Occipital lobe (tissue), 2 donors: ENCODE results near the gene MOB3B. TPM values are rescaled to one million over a fixed set of nuclear protein-coding genes. Genes with fewer than 3 reads are reported as not detected.
"Not testable (repeated sequence)": the region's sequence is repeated elsewhere in the genome, so short reads cannot be mapped to it uniquely, and the experiment has no call there.

Source experiments
- DNase-seq: peaks from one replicate; lab custom pipeline; 2025; lab: John Stamatoyannopoulos, UW
- total RNA-seq: library from RNA; depleted of rRNA; stranded (reverse); fragments of >200 nt; gene quantifications from one replicate; pipeline ENCODE4 v1.2.3, GENCODE V29; 2014

The MOB3B gene
- total RNA-seq, 1 donor from 2014 or later = 6.2 TPM

DNA sequence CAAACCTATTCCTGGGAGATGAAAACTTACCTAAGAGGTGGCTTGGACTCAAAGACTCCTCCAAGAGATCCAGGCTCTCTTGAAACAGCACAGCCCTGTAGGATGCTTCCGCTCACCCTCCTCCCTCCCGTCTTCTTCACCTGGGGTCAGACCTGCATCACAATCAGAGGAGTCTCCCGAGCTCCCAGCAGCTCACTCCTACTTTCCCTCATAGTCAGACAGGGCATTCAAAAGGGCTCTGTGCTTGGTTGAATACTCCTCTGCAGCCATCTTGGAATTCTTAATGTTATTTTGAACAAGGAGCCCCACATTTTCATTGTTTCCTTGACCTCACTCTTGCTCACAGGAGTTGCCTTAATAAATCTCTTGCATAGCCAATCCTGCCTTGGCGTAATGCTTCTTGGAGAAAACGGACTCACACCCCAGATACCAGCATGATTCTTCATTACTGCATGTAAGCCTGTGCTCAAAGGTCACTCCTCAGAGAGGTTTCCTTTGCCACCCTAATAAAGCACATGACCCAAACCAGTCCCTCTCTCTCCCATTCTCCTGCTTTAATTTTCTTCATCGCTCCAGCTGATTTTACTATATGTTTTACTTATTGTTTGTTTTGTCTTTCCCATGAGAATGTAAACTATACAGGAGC, 52.6 kb downstream of the MOB3B start:
- no peak for DNase-seq

DNA sequence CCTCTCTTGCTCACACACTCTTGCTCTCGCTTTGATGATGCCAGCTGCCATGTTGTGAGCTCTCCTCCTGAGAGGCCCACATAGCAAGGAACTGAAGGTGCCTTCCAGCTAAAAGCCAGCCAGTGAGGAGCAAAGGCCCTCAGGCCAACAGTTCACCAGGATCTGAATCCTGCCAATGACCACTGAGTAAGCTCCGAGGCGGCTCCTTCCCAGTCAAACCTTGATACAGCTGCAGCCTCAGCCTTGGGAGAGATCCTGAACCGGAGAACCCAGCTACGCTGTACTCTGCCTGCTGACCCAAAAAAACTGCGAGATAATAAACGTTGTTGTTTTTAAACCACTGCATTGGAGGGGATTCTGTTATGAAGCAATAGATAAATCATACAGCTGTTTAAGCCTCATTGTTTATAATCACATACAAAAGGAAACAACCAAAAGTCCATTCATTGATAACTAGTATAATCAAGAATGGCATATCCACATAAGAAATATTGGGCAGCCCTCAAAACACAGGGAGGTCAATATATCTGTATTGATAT, 54.5 kb downstream of the MOB3B start:
- DNase-seq = no peak

DNA sequence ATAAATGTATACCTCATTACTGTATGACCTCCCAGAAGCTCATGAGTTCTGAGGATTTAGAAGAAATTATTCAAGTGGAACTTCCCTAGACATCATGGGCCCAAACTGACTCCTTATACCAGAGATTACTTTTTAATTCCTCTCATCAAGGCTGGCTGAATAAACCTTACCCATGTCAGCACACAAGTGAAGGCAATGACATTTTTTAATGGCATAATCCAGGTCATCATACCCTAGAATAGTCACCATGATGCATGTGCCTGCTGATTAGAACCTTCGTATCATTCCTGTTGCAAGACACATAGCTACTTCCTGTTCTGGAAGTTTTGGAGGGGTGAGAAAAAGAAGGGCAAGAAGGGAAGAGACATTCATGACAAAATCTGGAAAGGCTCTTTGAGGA, 55.3 kb downstream of the MOB3B start:
- DNase-seq = no peak

DNA sequence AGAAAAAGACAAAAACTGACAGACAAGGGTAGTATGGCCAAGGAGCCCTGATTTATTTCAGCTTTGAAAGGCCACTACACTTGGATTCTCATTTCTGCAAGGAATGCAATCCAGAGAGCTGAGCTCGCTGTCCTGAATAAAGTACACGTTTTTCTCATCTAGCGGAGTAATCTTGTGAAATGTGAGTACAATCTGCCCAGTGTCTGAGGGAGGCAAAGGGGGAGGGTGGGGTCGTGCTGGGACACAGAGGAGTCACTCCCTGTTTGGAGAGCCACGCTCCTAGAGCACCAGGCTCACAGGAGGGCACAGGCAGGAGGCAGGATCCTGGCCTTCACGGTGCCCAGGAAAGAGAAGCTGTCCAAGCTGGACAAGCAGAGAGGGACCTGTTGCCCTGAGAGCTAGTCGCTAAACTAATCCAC, 56.5 kb downstream of the MOB3B start:
- no peak for DNase-seq

DNA sequence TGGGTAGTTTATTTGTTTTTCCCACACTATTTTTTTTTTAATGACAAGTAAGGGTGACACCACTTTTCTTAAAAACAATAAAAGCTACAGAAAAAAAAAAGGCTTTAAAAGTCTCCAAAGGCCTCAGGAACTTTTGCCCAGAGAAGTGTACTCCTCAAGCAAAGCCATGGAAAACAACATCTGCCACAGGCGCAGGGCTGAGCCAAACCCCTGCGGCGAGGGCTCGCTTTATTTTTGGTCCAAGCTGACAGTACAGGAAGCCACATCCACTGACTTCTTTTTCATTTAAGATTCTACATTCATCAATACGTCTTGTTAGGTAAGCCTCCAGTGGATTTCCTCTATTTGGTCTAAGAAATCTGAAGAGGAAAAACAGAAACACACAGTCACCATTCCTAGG, 57.4 kb downstream of the MOB3B start:
- DNase-seq = no peak

DNA sequence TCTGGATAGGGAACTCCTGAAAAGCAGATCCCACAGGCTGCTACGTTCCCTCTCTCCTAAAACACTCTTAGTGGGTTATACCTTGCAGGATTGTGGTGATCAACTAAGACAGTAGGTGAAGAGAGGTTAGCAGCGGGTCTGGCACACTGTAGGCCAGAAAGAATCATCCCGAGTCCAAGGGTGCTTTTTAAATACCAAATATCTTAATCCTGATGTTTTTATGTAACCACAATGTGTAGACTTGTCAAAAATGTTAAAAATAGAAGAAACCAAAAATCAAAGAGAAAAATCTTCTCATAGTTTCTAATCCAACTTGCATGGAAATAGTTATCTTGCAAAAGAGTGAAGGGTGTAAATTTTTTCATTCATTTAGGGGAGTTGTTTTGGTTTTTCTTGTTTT, 57.8 kb downstream of the MOB3B start:
- DNase-seq = no peak

DNA sequence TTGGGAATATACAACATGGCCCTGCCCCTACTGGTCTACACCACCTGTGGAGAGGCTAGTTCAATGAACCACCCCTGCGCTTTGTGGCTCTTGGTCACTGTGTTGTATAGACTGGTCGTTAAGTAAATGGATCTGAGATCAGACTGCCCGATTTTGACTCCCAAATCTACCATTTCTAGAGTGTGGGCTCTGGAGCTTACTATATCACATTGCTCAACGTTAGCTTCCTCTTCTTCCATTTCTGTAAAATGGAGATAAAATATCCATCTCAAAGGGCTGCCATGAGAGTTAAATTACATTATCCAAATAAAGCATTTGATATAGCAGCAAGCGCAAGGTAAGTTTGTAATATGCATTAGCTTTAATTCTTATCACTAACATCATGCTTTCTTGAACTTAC, 58.2 kb downstream of the MOB3B start:
- DNase-seq = no peak

DNA sequence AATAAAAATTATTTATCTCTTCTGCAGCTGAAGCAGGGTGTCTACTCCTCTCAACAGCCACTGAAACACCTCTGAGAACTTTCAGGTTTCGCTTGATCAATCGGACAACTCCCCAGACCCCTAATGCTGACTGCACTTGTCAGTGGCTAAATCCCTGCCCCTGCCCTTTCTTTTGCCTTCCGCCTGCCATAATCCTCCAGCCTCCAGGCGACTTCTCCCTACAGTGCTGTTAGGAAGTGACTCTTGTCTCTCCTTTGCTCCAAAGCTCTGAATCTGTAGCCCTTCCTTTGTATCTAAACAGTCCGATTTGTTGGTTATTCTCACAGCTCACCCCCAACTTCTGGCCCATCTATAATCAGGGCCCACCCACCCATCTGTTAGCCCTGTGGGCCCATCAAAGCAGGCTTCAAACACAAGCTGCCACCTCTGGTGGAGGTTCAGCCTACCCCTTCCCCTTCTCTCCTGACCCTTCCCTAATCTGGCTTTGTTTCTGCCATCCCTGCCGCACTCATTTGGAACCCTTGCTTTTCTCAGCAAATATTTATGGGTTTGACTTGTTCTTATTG, 59.2 kb downstream of the MOB3B start:
- no peak for DNase-seq

DNA sequence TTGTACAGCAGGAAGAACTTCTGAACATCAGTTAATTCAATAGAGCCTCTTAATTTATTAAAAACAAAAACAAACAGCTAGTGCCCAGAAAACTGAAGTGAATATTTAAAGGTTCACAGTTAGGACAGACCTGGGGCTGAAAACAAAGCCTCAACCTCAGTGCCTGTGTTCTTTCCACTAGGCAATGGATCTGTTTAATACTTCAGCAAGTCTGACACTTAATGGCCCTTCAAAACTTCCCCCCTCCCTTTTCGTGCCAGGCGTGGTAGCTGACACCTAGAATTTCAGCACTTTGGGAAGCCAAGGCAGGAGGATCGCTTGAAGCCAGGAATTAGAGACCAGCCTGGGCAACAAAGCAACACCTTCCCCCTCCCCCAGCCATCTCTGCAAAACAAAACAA, 60.1 kb downstream of the MOB3B start:
- DNase-seq = no peak

DNA sequence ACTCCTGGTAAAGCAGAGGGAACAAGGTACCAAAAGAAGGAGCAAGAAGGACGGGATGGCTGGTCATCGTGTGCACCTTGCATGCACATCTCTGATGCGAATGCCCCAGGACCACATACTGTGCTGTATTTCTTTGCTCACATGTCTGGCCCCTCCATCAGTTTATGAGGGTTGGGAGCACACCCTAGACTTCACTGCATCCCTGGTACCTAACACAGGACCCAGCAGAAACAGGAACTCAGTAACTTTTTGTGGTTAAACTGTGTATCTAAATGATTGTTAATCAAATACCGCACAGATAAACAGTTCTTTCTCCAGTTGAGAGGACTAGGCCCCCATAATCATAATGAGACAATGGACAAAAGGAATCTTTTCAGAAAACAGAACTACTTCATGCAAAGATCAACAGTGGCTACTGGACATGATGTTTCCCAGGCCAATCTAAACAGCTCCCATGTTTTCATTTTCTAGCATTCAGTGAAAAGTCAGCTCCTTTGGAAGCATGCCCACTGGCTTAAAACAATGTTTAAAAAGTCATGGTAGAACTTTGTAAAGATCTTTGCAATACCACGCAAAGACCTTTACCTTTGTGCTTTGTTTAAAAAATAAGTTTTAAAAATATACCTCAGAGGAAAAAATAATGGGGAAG, 61.0 kb downstream of the MOB3B start:
- no peak for DNase-seq

DNA sequence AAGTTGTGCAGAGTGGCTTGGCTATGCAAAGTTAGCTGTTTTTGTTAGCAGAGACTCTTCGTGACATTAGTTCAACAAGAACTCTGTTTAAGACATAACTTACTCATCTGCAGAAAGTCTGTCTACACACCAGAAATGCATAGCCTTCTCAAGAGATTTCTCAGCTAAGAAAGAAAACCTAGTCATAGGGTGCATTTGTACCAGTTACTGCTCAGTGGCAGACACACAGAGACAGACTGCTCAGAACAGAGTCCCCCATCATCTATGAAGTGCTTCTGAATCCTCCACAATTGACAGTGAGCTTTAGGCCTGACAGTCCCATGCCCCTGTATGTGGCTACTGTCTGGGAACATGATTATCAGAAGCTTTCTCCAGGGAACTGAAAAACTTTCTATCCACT, 61.6 kb downstream of the MOB3B start:
- no peak for DNase-seq

DNA sequence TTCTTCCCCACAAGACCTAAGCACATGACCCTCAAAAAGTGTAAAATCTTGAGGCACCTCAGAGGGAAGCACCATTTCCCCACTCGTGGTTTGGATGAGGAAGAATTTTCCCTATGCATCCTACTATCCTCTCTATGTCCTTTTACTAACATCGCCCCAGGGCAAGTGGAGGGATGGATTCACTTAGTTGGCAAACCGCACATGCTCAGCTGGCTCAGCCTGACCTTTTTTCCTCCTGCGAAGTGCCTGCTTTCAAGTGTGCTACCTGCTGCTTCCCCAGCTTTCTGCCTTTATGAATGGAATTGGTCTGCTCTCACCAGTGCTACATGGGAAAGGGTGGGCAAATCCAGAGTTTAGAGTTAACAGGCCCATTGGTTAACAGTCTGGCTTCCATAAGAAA, 62.1 kb downstream of the MOB3B start:
- DNase-seq = no peak

DNA sequence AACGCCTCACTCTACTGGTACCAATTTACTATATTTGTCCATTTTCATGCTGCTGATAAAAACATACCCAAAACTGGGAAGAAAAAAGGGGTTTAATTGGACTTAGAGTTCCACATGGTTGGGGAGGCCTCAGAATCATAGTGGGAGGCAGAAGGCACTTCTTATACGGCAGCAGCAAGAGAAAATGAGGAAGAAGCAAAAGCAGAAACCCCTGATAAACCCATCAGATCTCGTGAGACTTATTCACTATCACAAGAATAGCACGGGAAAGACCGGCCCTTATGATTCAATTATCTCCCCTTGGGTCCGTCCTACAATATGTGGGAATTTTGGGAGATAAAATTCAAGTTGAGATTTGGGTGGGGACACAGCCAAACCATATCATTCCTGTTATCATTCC, 63.1 kb downstream of the MOB3B start:
- not testable (repeated sequence) for DNase-seq

DNA sequence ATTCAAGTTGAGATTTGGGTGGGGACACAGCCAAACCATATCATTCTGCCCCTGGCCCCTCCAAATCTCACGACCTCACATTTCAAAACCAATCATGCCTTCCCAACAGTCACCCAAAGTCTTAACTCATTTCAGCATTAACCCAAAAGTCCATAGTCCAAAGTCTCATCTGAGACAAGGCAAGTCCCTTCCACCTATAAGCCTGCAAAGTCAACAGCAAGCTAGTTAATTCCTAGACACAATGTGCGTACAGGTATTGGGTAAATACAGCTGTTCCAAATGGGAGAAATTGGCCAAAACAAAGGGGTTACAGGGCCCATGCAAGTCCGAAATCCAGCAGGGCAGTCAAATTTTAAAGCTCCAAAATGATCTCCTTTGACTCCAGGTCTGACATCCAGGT, 64.7 kb downstream of the MOB3B start:
- DNase-seq = not testable (repeated sequence)

DNA sequence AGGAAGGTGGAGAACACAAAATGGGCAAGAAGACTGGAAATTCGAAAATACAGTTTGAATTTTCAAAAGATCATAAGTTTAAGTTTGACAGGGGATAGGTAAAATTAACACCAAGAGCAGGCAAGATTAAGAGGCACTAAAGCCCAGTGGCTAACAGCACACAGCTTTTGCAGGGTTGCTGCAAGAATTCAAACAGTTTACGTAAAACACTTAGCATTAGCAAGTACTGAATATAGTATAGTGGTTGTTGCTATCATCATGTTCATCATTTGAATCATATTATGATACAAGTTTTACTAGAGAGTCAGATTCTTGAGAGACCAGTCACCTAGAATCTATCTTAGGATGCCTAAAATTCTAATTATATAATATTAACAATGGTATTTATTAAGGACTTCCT, 66.8 kb downstream of the MOB3B start:
- DNase-seq = no peak

DNA sequence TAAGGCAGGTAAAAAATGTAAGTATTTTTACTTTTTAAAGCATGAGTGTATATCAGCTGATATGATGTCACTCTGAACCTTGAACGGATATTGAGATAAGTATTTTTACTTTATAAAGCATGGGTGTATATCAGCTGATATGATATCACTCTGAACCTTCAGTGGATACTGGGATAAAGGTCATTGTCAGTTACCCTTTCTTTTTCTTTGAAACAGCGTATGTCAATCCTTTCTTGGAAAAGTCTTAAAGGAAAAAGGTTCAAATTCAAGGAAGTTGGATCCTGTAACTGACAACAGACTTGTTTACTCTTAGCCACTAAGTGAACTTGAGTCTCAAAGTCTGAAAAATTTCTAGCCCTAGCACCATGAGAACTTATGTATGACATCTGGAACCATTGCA, 67.2 kb downstream of the MOB3B start:
- DNase-seq = no peak

DNA sequence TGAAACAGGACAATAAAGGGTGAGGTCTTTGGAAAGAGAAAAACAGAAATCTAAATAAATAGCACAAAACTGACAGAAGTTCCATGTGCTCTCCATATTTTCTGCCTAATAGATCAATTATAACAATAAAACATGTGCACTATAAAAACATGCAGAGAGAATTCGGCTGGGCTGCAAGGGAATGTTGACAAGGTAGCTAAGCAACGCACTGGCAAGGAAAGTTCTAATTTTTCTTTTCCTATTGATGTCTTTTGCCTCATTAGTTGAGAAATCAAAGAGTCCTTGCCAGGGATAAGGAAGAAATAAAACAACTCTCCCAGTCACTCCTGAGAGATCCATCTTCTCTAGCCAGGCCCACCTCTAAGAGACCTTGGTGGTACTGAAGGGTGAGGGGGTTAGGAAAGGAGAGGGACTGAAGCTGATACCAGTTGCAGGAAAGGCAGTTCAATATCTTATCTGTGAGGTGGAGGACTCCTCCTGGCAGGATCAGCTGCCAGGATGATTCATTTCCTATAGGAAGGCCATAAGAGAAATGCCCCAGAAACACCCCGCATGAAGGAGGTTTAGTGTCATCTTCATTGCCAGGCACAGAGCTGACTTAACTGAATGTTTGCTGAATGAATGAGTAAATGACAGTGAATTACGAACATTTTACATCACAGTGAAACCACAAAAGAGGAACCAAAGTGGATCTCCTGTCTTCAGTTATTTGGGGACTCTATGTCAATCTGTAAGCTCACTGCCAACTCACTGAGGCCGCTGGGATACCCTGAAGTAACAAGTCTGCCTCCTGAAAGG, 69.2 kb downstream of the MOB3B start:
- DNase-seq = no peak

DNA sequence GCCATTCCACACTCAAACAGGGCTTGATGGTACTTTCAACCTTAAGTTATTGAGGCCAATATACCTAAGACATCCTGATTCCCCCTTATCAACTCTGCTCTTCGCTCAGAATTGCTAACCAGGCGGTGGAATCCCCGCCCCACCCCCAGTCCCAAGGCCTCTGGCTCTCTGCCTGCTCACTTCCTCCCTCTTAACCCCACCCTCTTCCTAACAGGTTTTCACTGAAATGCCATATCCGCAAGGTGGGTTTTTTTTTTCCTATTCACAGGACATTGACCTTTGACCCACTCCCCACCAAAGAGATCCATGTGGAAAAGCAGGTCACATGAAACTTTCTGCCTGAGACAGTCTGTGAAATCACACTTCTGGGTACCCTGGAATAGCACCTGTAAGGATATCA, 72.2 kb downstream of the MOB3B start:
- DNase-seq = no peak

DNA sequence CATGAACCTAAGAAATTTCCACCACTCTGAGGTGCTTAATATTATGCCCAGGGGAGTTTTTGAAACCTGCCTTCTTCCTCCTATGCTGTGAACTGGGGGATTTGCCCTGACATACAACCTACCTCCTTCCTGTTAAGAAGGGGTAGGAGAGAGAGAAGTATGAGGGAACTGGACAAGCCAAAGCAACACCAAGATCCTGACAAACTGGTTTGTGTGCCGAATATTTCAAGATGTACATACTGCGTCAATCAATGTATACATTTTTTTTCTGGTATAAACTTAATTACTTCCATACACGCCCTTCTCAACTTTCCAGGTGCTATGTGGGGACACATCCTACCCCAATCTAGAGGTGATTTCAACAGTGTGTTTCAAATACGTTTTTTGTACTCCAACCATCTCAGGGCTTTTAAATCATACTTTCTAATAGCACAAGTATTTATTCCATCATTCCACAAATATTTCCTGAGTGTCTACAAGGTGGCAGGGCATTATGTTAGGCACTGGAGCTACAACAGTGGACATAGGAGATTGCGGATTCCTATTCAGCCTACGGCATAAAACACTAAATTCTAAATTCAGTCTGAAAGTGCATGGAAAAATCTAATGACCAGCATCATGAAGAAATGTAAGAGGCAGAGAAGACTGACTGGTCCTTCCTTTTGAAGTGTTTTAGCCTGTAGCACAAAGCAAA, 75.6 kb downstream of the MOB3B start:
- no peak for DNase-seq

DNA sequence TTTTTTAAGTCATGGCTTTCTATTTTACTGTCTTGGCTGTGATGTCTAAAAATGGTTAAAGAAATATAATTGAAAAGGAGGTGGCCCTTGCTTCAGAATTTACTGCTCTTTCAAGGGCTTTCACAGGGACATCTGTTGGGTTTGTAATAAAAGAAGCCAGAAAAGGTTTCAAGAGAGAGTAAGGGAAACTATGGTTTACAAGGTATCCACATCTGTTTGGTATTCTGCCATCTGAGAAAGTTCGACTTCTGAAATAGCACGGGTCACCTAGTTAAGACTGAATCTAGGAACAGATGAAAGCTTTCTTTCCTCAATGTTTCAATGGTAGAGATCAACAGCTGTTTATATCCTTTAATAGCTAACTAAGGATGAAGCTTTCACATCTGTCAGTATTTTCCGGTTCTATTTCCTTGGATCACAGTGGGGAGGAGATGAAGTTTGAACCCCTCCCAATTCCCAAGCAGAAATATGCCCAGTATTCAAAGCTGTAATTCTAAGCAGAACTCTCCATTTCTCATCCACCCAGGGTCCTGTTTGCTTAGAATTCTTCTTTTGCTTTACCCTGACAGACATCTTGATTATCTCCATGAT, 78.3 kb downstream of the MOB3B start:
- DNase-seq = no peak

DNA sequence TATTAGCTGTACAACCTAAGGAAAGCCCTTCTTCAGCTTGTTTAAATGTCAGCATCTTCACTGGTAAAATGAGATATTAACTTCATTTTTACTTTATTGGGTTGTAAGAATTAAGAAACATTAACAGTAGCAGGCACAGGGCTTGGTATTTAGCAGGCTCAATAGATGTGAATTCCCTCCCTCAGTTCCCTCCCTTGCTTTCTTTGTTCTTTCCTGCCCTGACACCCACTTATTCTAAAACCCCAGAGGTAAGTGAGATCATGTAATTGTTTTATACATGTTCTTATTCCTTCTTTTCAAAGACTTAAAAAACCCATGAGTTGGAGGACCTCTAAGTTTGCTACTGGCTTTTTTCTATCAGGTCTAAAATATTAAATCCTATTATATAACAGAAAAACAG, 78.9 kb downstream of the MOB3B start:
- no peak for DNase-seq
